Stimulated activated naive CD4-positive, alpha-beta T cell (primary cell): Measurements from ENCODE around the gene COL26A1.
A peak's percentile ranks its signal among the peaks of the same experiment; 100 is the strongest.
"Not testable (repeated sequence)": the region's sequence is repeated elsewhere in the genome, so short reads cannot be mapped to it uniquely, and the experiment has no call there.

Source experiments
- DNase-seq, 6 experiments: peaks; one replicate each; lab custom pipeline; 2025; lab: John Stamatoyannopoulos, UW

COL26A1 gene

GRCh38 chr7:101362334-101363195, at the start of gene COL26A1:
Gene COL26A1, plus strand, starts transcription at chr7:101362875. Its CDS starts 158 bp downstream, at chr7:101363033.
- peak in 1 of 6 experiments; percentile 29 for DNase-seq

GRCh38 chr7:101315336-101315735, 47.3 kb upstream of the COL26A1 start:
- peak in 5 of 6 experiments; percentile 2 to 51 (median 30) for DNase-seq

GRCh38 chr7:101319401-101319800, 43.3 kb upstream of the COL26A1 start:
- DNase-seq: no peak

- peak; percentile 53 to 79 (median 72) for DNase-seq
These were observed 40.9 kb upstream of the COL26A1 start, which contains the start of gene IFT22 for GRCh38 chr7:101321491-101322401. Gene IFT22, minus strand, starts transcription at chr7:101321812. Its CDS starts 103 bp downstream, at chr7:101321709.

GRCh38 chr7:101328159-101328558, 34.5 kb upstream of the COL26A1 start:
- no peak for DNase-seq

- DNase-seq: no peak
These were observed 32.6 kb upstream of the COL26A1 start for GRCh38 chr7:101330011-101330484.

GRCh38 chr7:101332026-101332425, 30.6 kb upstream of the COL26A1 start:
- no peak for DNase-seq

GRCh38 chr7:101333912-101334311, 28.8 kb upstream of the COL26A1 start:
- no peak for DNase-seq

GRCh38 chr7:101340379-101340778, 22.3 kb upstream of the COL26A1 start:
- no peak for DNase-seq

- no peak for DNase-seq
These were observed 19.8 kb upstream of the COL26A1 start for GRCh38 chr7:101342892-101343291.

- no peak for DNase-seq
These were observed 15.2 kb upstream of the COL26A1 start for GRCh38 chr7:101347477-101347876.

- not testable (repeated sequence) for DNase-seq
These were observed 14.1 kb upstream of the COL26A1 start for GRCh38 chr7:101348456-101349067.

GRCh38 chr7:101349300-101349699, 13.4 kb upstream of the COL26A1 start:
- DNase-seq: not testable (repeated sequence)

- DNase-seq: no peak
These were observed 9.8 kb upstream of the COL26A1 start for GRCh38 chr7:101352920-101353308.

- no peak for DNase-seq
These were observed 5.2 kb upstream of the COL26A1 start for GRCh38 chr7:101357433-101357832.

- no peak for DNase-seq
These were observed 590 bp downstream of the COL26A1 start for GRCh38 chr7:101363196-101363733.

- DNase-seq: peak; percentile 26 to 83 (median 52)
These were observed 1.2 kb downstream of the COL26A1 start for GRCh38 chr7:101363734-101364374.

GRCh38 chr7:101365956-101366355, 3.3 kb downstream of the COL26A1 start:
- DNase-seq: no peak

GRCh38 chr7:101367676-101368075, 5.0 kb downstream of the COL26A1 start:
- DNase-seq: no peak

GRCh38 chr7:101368422-101369165, 5.9 kb downstream of the COL26A1 start:
- no peak for DNase-seq
